NOMO-1 treated with dmso at 0.1 percent for 144 hours (cell line): ENCODE results near the gene KRTDAP.
A peak's percentile ranks its signal among the peaks of the same experiment; 100 is the strongest.

Source experiments
- DNase-seq: peaks from one replicate; lab custom pipeline; 2025; ENCODE audit not compliant: unreplicated experiment; lab: John Stamatoyannopoulos, UW

The KRTDAP gene, protein sequence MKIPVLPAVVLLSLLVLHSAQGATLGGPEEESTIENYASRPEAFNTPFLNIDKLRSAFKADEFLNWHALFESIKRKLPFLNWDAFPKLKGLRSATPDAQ

DNA sequence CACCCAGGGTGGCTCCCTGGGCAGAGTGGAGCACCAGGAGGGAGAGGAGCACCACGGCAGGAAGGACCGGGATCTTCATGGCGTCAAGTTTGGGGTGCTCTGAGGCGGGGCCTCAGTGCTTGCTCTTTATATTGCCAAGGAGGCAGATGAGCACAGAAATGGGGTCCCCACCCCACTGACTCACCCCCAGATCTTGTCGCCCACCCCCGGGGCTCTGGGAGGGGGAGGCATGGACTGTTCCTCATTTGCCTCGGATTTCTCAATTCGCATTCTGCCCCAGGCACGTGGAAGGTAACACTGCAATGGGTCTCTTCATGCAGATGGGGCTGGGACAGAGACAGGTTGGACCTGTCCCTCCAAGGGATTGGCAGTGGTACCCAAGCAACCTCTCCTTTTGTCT, at the start of gene KRTDAP:
KRTDAP (minus strand) TSS at position 101 of the 400 bp plus-strand sequence; CDS start at position 79, 22 bp downstream.
- no peak for DNase-seq

DNA sequence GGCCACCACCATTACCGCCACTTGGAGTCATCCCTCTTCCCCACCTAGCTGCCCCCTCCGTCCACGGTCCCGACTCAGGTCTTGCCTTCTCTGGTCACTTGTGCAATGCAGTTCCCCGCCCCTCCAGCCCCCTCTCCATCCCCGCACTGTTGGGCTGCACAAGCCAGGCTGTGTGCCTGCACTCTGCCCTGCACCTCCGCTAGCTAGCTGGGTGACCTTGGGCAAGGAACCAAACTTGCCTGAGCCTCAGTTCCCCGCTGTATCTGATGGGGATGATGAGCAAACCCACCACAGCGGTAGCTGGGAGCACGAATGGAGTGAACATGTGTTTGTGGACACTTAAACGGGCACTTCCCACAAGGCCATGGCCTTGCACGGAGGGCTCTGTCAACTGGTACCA, 49.6 kb upstream of the KRTDAP start:
- no peak for DNase-seq

DNA sequence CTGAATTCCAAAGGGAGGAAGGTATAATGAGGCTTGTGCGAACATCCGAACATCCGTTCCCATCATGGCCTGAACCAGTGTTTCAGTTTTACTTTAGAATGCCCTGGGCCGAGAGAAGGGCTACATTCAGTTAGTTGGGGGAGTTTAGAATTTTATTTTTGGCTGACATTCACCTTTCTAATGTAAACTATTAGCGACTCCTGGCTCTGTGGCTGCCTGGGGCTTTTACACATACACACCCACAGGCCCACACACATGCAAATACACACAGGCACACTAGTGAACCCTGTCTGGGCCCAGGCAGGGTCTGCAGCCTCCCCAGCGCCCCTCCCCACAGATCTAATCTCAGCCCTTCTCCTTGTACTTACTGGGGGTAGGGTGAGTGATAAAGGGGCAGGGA, 49.0 kb upstream of the KRTDAP start:
- DNase-seq: no peak

DNA sequence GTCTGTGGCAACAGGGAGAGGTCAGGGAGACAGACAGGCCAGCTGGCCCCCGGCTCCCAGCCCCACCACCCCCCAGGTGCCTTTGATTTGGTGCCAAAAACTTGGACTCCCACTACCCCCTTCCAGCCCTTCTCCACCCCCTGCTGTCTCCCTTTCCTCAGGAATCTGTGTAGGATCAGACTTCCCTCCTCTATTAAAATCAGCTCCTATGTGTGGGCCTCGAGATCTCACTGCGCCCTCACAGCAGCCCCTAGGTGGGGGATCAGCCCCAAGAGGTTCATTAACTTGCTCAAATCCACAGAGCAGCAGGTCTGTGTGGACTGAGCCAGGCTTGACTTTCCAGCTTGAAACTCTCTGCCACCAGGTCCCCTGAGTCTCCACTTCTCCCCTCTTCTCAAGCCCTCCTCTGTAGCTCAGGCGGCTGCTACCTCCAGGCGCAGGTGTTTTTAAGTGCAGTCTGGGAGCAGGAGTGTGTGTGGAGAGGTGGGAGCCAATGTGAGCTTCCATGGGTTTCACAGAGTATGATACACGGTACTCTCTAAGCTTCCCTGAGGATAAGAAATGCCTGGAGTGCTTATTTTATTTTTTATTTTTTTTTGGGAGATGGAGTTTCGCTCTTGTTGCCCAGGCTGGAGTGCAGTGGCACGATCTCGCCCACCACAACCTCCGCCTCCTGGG, 44.7 kb upstream of the KRTDAP start:
- no peak for DNase-seq

DNA sequence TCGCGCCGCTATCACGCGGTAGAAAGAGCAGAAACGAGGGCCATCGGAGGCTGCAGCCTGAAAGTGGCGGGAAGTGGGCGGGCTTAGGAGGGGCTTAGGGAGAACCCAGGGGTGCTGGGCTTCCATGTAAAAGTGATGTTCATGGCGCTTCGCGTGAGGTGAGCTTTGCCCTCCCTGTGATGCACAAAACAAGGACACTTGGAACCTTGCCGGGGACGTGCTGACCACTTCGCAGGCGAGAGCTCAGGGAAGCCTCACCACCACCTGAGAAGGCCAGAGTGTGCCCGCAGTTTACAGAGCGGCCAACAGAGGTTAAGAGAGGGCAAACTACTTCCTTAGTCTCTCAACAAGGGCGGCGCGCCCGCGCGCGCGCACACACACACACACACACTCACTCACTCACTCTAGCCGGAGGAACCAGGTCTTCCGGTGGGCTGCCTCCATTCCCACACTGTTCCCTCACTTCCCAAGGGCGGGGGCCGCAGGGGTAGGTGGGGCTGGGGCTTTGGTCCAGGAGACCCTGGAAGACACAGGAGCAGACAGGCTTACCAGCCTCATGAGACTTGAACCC, 43.6 kb upstream of the KRTDAP start:
- peak; percentile 30 for DNase-seq

DNA sequence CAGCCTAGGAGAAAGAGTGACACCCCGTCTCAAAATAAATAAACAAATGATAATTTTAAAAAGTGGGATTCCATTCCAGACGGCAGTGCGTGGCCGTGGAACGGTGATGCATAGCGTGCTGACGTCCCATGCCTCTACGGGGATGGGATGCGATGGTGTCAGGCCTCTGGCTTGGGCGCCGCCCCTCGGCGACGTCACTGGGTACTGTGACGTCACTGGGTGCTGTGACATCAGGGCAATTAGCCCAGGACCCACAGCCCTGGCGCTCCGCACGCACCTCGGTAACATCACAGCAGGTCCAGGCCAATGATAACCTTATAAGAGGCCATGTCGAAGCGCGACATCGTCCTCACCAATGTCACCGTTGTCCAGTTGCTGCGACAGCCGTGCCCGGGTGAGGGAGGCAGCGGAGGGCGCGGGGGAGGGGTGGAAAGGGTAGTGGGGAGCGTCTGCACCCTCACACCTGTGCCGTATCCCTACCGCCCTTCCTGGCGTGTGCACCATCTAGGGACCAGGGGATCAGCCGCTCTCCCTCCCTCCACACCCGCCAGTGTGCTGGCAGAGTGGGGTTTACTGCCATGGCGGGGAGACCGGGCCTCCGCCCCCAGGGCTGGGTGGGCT, 43.0 kb upstream of the KRTDAP start, which contains the start of gene GAPDHS:
GAPDHS (plus strand) TSS at position 256 of the 621 bp plus-strand sequence; CDS start at position 328, 72 bp downstream.
- DNase-seq: no peak

DNA sequence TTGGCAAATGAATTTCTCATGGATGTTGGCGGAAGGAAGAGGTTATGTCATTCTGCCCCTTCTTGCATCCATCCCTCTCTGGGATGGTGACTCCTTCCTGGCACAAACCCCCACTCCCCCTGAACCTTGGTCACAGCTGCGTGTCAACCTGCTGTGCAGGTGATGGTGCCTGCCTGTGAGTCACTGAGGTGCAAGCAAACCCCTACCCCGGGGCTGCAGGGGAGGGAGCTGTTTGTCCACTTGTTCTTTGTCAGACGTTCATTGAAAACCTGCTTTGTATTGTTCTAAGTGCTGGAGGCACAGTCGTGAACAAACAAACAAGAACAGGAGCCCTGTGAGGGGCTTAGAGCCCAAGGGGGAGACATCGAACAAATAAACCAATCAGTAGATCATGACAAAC, 41.0 kb upstream of the KRTDAP start:
- DNase-seq: no peak

DNA sequence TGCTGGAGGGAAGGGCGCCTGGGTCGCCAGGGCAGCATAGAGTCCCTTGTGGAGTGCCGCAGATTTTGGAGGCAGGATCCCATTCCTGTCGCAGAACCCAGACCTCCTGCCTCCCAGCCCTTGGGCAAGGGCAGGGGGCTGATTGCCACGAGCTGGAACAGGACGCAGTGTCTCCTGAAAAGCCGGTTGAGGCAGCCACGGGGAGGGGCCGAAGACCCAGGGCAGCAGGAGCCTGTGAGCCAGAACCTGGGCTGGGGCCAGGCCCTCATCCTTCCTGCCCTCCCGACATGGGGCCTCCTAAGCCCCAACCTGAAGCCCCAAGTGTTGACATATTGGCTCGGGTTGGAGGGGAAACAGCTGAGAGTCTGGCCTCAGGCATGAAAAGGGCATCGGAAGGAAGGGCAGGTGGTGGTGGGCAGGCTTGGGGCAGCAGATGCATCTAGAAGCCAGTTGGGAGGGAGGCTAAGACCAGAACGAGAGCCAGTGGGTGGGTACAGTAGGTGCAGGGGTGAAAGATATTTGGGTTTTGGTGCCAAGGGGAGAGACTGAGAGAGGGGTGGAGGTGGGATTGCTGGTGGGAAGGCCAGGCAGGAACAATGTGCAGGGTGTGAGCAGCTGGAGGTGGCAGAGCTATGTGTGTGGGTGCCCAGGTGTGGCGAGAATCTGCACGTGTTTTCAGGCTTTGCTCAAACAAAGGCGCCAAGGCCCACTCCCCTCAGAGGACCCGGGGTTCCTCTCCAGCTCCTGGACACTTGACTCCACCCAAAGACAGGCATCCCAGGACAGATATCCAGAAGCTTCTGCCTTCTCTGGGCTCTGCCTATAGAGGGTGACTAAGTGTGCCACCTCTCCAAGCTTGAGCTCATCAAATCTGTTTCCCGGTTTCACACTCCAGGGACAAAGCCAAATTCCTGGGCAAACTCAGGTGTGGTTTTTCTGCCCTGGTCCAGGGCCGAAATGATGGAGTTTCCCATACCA, 39.3 kb upstream of the KRTDAP start:
- DNase-seq: no peak

DNA sequence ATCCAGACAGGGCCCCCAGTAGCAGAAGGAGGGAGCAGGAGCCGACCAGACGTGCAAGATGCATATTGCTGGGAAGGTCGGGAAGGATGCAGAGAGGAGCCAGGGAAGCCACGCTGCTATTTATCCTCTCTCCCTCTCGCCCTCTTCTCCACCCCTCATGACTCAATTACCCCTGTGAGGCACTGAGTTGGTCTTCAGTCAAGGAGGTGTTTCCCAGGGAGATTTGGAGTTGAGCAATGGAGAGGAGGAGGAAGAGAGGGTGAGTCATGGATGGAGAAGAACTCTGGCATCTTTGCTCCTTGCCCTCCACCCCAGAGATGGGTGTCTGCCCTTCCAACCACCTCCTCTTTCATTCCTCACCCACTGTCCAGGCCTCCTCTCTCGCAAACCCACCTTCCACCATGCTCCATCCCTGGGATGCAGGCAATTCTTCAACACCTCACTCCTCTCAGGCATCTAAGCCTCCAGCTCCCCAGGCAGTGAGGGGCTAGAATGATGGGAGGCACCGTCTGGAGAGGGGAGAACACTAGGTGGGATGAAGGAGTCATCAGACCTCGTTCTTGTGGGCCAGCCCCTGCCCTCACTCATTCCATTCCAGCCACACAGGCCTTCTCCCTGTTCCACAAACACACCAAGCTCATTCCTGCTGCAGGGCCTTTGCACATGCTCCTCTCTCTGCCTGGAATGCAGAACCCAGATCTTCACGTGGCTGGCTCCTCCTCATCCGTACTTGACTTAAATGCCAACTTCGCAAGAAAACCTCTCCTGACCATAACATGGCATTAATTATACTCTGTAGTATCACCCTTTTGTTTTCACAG, 38.2 kb upstream of the KRTDAP start, which contains the start of gene SBSN:
SBSN (minus strand) TSS at position 94 of the 821 bp plus-strand sequence; CDS start at position 64, 30 bp downstream.
- no peak for DNase-seq

DNA sequence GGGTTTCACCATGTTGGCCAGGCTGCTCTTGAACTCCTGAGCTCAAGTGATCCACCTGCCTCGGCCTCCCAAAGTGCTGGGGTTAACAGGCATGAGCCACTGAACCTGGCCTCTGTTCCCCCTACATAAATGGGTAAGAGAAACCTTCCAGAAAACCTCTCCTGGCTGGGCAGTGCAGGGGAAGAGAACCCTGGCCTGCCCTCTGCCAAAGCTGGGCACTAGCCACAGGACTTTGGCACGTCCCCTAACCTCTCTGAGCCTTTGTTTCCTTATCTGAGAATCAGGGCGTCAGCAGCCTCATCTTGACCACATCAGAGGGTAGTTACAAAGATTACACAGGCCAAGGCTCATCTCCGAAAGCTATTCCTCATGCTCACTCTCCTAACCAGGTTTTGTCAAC, 35.6 kb upstream of the KRTDAP start:
- no peak for DNase-seq

DNA sequence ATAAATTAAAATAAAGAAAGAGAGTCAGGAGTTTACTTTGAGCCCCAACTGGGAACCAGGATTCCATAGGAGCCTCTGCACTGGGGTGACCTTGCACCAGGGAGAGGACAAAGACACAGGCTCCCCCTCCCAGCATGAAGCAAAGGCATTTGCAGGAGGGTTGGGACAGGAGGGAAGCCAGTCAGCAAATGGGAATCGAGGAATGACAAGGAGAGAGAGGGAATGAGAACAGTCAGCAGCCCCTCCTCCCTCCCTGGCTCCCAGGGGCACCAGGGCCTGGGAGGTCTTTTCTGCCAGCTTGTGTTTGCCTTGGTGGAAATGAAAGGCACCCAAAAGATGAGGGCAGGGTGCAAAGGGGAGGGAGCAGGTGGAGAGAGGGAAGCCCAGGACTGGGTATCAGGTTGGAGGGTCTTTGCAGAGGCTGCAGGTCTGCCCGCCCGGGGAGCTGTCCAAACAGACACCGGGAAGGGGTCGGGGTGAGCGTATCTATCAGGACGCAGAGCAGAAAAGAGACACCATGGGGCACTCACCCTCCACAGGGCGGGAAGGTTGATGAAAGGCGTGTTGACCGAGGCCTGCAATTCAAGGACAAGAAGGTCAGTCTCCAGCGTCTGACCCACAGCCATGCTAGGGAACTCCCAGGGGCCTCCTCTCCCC, 34.0 kb upstream of the KRTDAP start:
- DNase-seq: no peak

DNA sequence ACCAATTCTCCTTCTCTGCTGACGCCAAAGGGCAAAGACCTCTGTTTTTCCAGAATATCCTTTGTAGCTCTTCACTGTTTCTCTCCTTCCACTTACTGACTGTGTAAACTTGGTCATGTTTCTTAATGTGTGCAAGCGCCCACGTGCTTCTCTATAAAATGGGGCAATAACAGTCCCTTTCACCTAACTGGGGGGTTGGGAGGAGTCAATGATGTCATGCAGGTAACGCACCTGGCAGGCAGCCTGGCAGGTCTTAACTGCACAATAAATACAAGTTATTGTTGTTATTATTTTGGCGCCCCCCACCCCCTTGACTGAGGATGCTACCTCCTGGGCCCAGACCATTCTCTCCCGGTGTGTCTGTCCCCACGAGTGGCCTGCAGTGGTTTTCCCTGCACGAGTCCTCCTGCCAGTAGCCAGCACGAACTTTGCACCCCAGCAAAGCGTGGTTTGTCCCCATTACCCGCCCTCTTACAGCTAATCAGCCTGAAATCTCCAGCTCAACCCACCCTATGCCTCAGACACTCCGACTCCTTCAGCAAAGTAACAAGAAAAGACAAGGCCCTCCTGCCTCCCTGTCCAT, 32.6 kb upstream of the KRTDAP start:
- no peak for DNase-seq

DNA sequence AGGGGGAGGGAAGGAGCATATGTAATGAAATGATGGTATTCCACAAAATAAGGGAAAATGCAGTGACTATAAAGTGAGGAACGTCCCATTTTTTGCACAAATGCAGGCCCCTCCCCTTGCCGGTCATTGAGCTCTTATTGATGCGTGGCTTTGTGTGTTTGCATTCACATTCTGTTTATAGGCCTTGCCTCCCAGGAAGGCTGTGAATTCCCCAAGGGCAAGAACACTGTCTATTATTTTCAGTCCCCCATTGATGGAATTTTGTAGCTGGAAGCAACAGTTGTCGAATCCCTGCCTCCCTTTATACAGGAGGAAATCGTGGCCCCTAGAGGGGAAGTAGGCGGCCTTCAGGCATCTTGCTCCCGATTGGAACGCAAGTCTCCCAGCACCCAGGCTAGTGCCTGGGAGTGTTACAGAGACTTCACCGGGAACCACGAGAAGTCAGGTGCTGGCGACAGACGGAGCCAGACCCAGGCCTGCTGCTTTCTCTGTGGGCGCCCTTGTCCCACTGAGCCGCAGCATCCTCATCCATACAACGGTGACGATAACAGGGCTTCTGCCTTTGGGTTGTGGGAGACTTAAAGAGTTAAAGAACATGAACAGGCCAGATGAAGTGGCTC, 31.0 kb upstream of the KRTDAP start:
- no peak for DNase-seq

DNA sequence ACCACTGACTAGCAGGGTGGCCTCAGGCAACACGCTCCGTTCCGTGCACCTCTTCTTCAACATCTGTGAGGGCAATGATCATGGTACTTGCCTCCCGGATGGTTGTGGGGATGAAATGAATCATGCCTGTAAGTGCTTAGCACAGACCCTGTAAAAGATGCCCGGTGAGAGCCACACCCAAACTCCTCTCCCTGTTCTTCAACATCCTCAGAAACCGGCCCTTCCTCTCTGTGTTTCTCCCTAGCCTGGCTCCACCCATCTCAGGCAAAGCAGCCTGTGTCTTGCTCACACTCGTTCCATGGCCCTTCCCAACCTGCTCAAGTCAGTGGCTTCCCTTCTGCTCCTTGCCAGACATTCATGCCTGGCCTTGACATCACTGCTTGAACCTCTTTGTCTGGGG, 29.0 kb upstream of the KRTDAP start:
- DNase-seq: no peak

DNA sequence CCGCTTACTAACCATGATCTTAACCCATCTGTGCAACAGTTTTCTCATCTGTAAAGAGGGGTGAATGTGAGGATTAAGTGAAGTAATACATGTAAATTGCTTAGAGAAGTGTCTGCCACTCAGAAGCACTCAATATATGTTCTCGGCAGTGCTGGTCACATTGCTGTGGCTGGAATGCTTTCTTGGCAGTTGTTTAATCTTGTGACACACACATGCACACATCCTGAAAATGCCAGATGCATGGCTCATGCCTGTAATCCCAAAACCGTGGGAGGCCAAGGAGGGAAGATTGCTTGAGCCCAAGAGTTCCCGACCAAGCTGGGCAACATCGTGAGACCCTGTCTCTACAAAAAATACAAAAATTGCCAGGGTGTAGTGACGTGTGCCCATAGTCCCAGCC, 28.0 kb upstream of the KRTDAP start:
- DNase-seq: no peak

DNA sequence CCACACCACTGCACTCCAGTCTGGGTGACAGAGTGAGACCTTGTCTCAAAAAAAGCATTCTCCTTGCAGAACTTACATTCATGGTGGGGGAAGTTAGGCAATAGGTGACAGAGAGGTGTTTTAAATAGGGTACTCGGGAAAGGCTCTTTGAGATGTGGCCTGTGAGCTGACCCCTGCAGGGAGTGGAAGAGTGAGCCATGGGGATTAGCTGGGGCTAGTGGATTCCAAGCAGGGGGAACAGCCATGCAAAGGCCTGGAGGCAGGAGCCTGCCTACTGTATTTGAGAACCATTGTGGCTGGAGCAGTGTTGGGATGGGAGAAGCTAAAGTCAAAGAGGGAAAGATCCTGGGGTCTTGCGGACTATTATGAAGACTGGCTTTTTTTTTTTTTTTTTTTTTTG, 27.1 kb upstream of the KRTDAP start:
- no peak for DNase-seq

DNA sequence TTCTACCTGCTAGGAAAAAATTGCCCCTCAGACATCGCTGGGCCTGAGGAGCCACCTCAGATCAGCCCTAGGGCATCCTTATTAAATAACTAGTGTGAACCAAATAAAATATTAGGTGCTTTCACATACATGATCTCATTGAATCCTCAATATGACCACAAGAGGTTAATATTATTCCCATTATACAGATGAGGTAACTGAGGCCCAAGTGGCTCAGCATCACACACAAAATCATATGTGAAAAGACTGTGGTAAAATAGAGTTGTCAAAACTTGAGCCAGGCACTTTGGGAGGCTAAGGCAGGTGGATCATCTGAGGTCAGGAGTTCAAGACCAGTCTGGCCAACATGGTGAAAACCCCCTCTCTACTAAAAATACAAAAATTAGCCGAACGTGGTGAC, 26.0 kb upstream of the KRTDAP start:
- DNase-seq: no peak

DNA sequence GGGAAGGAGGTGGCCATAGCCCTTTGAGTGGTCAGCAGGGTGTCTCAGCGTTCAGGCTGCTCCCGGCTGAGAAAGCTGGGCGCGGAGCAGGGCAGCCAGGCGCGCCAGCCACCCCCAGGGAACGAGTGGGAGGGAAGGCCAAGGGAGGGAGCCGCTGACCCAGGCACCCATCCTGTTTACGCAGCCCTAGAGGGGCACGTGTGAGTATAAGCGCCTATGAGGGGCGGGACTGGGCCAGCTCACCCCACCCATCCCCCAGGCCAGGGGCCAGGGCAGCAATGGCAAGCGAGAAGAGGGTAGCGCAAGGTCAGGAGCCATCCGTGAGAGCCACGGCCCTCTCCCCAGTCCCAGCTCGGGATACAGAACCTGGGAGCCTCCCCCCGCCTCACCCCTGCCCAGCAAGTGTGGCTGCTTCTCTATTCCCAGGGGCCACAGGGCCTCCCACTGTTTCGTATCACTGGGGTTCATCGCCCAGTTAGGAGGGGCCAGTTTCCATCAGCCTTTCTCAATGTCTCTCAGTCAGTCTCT, 24.1 kb upstream of the KRTDAP start:
- DNase-seq: no peak
